ENCODE data around the gene MARCHF10.
A peak's percentile ranks its signal among the peaks of the same experiment; 100 is the strongest.

Gene MARCHF10

DNA sequence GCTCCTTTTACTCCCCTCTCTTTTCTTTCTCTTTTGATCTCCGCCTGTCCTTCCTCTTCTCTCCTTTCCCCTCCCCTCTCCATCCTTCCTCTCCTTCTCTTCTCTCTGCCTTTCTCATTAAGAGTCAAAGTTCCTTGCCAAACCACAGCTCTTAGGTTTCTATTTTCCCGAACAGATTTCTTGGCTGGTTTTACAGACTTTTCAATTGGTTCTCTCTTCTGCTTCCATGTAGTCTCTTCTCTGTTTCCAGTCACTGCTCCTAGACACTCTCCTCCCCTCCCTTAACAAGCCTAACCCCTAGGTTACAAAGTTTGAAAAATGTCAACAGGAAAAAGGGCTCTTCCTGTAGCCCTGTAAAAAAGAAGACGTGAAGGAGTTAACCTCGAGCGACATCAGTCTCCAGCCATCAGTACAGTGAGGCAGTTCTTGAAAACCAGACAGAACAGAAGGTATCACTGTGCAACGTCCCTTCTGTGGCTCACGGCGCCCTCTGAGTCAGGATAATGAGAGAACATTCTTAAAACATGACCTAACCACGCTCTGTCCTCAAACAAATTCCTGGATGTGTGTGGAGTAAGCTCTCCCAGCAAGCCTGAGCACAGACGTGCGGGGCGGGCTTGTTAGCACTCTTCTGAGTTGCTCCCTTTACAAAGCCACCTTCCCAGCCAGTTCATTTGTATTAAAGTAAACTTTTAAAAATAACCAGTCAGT, 11.6 kb upstream of the MARCHF10 start:
- peak; percentile 99 for DNase-seq (ENCODE audit: low read depth)
- H3K4me3 ChIP-seq (ENCODE audit: low read depth, low read length): peak overlapping the region; percentile 19
- TF ChIP-seq, protein P1, sequence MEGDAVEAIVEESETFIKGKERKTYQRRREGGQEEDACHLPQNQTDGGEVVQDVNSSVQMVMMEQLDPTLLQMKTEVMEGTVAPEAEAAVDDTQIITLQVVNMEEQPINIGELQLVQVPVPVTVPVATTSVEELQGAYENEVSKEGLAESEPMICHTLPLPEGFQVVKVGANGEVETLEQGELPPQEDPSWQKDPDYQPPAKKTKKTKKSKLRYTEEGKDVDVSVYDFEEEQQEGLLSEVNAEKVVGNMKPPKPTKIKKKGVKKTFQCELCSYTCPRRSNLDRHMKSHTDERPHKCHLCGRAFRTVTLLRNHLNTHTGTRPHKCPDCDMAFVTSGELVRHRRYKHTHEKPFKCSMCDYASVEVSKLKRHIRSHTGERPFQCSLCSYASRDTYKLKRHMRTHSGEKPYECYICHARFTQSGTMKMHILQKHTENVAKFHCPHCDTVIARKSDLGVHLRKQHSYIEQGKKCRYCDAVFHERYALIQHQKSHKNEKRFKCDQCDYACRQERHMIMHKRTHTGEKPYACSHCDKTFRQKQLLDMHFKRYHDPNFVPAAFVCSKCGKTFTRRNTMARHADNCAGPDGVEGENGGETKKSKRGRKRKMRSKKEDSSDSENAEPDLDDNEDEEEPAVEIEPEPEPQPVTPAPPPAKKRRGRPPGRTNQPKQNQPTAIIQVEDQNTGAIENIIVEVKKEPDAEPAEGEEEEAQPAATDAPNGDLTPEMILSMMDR (conservative IDR thresholded peaks at IDR 0.05; ENCODE audit: low read depth, low read length): no peak

DNA sequence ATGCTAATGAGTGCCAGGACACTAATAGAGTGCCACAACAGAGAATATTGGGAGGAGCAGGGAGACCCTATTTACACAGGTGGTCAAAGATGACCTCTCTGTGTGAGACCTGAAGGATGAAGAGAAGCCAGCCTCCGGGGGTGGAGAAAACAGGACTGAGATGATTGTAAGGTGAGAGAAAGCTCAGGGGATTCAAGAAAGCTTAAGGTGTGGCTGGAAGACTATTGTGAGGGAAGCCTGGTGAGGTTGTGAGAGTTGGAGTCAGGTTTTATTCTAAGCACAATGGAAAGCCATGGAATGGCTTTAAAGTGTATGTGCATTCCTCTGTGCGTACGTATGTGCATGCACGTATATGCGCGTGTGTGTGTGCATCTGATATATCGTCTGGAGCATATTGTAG, 10.4 kb upstream of the MARCHF10 start:
- TF ChIP-seq, protein P1 (conservative IDR thresholded peaks at IDR 0.05; ENCODE audit: low read depth, low read length): no peak
- DNase-seq (ENCODE audit: low read depth): no peak
- H3K4me3 ChIP-seq (ENCODE audit: low read depth, low read length): no peak overlapping the region

DNA sequence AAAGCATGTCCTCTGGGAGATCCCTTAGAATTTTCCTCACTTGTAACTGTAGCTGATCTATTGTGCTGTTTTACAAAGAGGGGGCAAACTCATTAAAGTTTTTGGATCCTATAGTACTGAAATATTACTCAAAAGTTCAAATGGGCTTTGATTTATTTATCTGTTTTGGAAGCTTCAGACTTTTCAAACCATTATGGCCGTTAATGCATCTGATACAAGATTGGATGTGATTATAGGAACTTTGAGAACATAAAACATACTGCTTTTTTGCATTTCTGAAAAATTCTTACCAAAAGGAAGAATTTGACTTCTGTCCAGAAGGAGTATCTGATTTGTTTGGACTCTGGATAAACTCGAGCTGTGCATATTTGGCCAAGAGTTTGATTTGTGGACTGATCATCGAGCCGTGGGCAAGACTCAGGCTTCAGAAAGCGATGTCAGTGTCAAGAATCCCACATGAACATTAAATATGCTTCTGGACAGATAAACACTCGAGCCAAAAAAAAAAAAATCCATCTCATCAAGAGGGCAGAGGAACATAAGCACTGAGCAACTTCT, 8.2 kb upstream of the MARCHF10 start:
- TF ChIP-seq, protein P1 (conservative IDR thresholded peaks at IDR 0.05; ENCODE audit: low read depth, low read length): no peak
- no peak for DNase-seq (ENCODE audit: low read depth)

DNA sequence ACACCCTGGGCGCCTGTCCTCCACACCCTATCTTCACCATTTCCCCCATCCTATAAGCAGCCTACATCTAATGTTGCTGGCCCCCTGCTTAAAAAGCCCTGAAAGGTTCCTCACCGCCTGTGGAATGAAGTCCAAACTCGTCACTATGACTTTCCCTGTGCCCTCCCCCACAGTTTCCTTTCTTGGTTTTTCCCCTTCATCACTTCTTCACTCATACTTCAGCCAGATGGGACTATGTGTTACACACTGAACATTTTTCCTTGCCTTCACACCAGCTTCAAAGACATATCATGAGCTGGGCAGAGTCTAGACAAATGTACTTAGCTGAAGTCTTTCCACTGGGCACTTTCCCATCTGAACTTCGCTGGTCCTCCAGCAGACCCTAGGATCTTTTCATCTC, 1.5 kb upstream of the MARCHF10 start:
- TF ChIP-seq, protein P1 (conservative IDR thresholded peaks at IDR 0.05; ENCODE audit: low read depth, low read length): no peak
- DNase-seq (ENCODE audit: low read depth): peak; percentile 30
- no peak overlapping the region for H3K4me3 ChIP-seq (ENCODE audit: low read depth, low read length)

More for the DNA sequence above, 8.2 kb upstream of the MARCHF10 start:
- no peak overlapping the region for H3K4me3 ChIP-seq (ENCODE audit: low read depth, low read length)

DNA sequence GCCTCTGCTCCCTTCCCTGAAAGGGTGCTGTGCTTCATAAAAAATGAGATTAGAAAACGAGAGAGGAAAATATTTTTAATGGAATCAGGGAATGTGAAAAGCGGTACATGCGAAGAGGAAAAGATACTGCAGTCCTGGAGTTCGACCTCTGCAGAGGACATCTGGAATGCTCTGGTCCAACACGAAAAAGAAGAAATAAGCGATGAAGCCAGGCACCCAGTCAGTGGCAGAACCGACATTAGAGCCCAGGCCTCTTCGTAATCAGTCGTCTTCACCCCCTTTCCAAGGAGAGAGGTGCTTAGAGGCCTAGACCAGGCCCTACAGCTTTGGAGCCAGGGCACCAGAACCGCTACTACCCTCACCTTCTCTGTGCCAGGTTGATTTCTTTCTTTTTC, 459 bp upstream of the MARCHF10 start:
- peak overlapping the region; percentile 53 for H3K4me3 ChIP-seq (ENCODE audit: low read depth, low read length)
- DNase-seq (ENCODE audit: low read depth): no peak
- TF ChIP-seq, protein P1 (conservative IDR thresholded peaks at IDR 0.05; ENCODE audit: low read depth, low read length): no peak

DNA sequence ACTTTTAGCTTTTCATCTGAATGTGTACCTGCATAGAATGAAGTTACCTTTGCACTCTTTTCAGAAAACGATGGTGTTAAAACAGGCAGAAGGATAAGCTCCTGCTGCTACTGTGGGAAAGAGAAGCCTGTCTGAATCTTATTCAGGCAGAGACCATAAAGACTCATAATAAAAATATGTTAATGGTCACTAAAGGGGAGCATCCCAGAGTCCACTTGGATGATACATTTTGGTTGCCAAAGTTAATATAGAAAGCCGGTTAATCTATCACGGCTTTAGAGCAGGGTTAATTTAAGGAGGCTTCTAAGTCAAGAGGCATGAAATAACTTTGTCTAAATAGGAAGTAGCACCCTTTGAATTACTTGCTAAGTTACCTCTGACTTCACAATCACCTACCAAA, 2.9 kb downstream of the MARCHF10 start:
- H3K4me3 ChIP-seq (ENCODE audit: low read depth, low read length): no peak overlapping the region
- no peak for DNase-seq (ENCODE audit: low read depth)
- TF ChIP-seq, protein P1 (conservative IDR thresholded peaks at IDR 0.05; ENCODE audit: low read depth, low read length): no peak

DNA sequence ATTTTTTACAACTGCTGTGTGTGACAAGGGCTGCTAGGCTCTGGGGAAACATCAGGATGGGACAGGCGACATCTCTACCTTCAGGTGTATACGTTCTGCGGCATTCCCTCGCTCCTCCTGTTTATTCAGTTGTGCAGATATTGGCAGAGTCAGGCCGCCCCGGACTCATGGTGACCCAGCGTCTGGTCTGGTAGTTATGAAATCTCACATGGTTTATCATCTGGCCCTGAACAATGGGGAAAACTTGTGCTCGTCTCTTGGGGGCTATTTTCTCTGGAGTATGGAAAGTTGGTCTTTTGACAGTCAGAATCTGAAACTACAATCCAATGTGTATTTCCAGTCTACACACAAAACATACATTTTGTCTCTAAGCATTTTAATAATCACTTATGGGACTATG, 3.3 kb downstream of the MARCHF10 start:
- TF ChIP-seq, protein P1 (conservative IDR thresholded peaks at IDR 0.05; ENCODE audit: low read depth, low read length): no peak
- DNase-seq (ENCODE audit: low read depth): peak; percentile 62
- H3K4me3 ChIP-seq (ENCODE audit: low read depth, low read length): no peak overlapping the region
